Epithelial cell of proximal tubule (primary cell): ENCODE measurements around the gene PPARGC1A. TPM values are rescaled to one million over a fixed set of nuclear protein-coding genes. Genes with fewer than 3 reads are reported as not detected.

Experiments used
- DNase-seq: peaks from one replicate; pipeline ENCODE4 v3.0.0-alpha.2; 2011; ENCODE audit warnings: low read depth
- H3K4me3 ChIP-seq: 2 replicates; pipeline ENCODE4 v1.5.1; 2011; ENCODE audit warnings: low read depth, mild to moderate bottlenecking, low read length
- CTCF ChIP-seq: conservative IDR thresholded peaks from 2 replicates; pipeline ENCODE4 v1.5.1; 2012; ENCODE audit warnings: low read depth, mild to moderate bottlenecking, low read length
- total RNA-seq: library from RNA; depleted of rRNA; stranded (reverse); fragments of >200 nt; gene quantifications from 2 replicates; pipeline ENCODE4 v1.2.3, GENCODE V29; 2015

Gene PPARGC1A
- total RNA-seq, 1 donor from 2014 or later, result 1.4 TPM

DNA sequence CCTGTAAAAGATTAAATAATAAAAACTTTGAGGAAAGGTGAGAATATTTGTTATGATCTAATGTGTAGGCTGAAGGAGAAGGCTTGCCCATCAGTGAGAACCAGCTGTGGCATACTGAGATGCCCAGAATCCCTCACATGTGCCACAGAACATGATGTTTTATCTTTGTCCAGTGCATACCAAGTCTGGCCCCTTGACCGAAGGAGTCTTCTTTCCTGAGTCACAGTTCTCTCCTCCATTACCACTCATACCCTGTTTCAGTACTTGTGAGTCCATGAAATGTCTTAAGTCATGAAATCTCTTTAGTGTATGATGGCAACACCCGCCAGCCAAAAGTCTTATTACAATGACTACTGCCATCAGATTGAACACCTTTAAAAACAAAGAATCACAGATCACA, 42.7 kb downstream of the PPARGC1A start:
- no peak overlapping the region for H3K4me3 ChIP-seq
- TF ChIP-seq CTCF, result no peak
- DNase-seq, result no peak

DNA sequence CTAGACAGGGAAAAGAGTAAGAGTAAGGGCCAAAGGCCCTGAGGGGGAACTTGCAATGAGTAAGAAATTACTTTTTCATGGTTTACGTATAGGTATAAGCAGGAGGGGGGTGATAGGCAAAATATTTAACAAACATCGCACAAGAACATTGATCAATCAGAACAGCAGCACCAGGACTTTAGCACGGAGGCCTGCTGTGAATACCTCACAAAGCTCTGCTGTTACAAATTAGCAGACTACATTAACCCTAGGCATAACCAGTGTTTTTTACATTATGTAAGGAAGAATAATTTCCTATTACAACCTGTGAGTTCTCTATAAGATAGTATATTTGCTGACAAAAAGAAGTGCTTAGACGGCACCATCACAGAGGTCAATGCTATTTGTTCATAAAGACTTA, 44.9 kb downstream of the PPARGC1A start:
- no peak for DNase-seq
- TF ChIP-seq CTCF, result no peak
- H3K4me3 ChIP-seq, result no peak overlapping the region

DNA sequence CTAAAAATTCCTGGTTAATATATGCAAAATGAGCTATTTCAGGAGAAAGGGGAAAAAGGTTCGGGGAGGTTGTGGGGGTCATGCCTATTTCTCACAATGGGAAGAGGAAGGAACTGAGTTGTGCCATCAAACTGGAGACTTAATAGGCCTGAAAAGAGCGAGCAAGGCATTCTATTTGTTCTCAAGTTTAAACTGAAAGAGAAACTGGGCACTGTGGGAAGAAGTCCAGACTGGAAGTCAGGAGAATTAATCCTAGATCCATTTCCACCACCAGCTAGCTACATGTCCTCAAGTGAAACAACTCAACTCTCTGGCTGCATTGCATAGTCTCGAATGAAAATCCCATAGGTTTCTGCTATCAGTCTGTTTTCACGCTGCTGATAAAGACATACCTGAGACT, 50.6 kb downstream of the PPARGC1A start:
- no peak overlapping the region for H3K4me3 ChIP-seq
- no peak for TF ChIP-seq CTCF
- DNase-seq, result no peak

GRCh38 chr4:23838607-23839006, 51.2 kb downstream of the PPARGC1A start:
- no peak for DNase-seq
- no peak for TF ChIP-seq CTCF
- H3K4me3 ChIP-seq, result no peak overlapping the region

DNA sequence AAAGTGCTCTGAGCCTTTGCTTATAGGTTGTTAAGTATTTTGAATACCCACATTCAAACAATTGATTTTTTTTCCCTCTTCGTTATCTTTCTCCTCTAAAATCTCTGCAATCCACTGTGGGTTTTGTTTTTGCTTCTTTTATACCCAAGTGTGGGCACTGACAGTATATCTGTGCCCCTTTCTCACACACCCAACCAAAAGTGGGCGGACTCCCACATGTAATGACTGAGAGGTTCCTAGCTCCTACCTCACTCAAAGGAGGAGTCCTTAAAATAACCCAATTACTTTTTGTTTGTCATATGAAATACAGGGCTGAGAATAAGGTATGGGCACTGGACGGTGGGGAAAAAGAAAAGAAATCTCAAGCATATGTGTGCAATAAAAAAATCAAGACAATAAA, 51.7 kb downstream of the PPARGC1A start:
- H3K4me3 ChIP-seq, result no peak overlapping the region
- DNase-seq, result no peak
- TF ChIP-seq CTCF, result no peak

- no peak for DNase-seq
- H3K4me3 ChIP-seq, result no peak overlapping the region
- no peak for TF ChIP-seq CTCF
Observed at GRCh38 chr4:23837371-23837770, 52.5 kb downstream of the PPARGC1A start.

DNA sequence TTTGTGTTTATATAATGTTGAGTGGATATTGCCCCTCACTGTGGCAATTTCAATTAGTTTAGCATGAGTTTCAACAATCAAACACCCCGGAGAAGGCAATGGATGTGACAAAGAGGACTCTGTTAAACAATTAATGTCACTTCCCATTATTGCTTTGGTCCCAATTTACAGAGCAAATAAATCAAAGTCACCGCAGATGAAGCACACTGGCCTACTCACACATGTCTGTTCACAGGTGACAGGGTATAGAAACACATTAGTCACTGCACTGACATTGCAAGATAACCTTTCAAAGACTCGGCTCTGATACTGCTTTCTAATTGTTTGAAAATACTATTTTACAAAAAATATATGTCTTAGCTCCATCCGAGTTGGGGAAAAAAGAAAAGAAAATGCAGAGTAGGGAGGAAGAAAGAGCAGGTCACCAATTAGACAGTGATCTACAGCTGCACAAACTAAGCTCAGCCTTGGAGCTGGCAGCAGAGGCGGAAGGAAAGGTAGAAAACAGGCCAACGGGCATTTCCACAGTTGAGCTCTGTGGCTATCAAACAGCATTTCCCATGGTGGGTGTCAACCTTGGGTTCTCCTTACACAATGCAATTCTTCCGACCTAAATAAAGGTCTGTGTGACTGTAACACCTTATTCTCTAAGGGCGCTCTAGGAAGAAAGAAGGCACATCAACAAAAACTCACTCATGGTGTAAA, 53.9 kb downstream of the PPARGC1A start:
- DNase-seq, result no peak
- no peak for TF ChIP-seq CTCF
- no peak overlapping the region for H3K4me3 ChIP-seq
